HL-60 (cell line): ENCODE data around the gene MYPN.
"Not testable (repeated sequence)": the region's sequence is repeated elsewhere in the genome, so short reads cannot be mapped to it uniquely, and the experiment has no call there.

Experiments used
- DNase-seq, 2 experiments: peaks; one replicate each; pipeline ENCODE4 v3.0.0-alpha.2; 2010 to 2020; ENCODE audit warnings: low read depth in 1 of 2, low spot score in 1 of 2
- H3K27ac ChIP-seq: fragments of 250-450 bp; sonication (Bioruptor Pico); replicated peaks from 2 replicates; pipeline ENCODE4 v1.5.1; 2020; ENCODE audit warnings: mild to moderate bottlenecking, moderate library complexity
- H3K27me3 ChIP-seq: fragments of 250-450 bp; sonication (Bioruptor Pico); 2 replicates; pipeline ENCODE4 v1.5.1; 2021; ENCODE audit warnings: mild to moderate bottlenecking, moderate library complexity; ENCODE audit not compliant: insufficient read depth, poor library complexity, severe bottlenecking
- H3K4me3 ChIP-seq: replicated peaks from 2 replicates; pipeline ENCODE4 v1.5.1; 2011; ENCODE audit warnings: mild to moderate bottlenecking, control low read depth, low read length; ENCODE audit not compliant: insufficient read depth
- CTCF ChIP-seq: IDR thresholded peaks from one replicate; pipeline ENCODE4 v1.5.1; 2011; ENCODE audit warnings: low read length, control low read depth, inconsistent platforms; ENCODE audit not compliant: insufficient read depth
- GABPA ChIP-seq: IDR thresholded peaks from 2 replicates; pipeline ENCODE4 v1.6.1; 2012; ENCODE audit warnings: low read depth
- POLR2AphosphoS5 ChIP-seq: IDR thresholded peaks from 2 replicates; pipeline ENCODE4 v1.6.1; 2012; ENCODE audit warnings: low read depth
- REST ChIP-seq: IDR thresholded peaks from 2 replicates; pipeline ENCODE4 v1.6.1; 2012; ENCODE audit warnings: low read depth; ENCODE audit not compliant: insufficient replicate concordance
- SPI1 ChIP-seq: IDR thresholded peaks from 2 replicates; pipeline ENCODE4 v1.6.1; 2012; ENCODE audit warnings: low read depth, mild to moderate bottlenecking, borderline replicate concordance

MYPN gene

GRCh38 chr10:68194290-68194689 is 85.0 kb downstream of the MYPN start:
- no peaks in the 10 kb centered on the region for H3K27me3 ChIP-seq
- H3K27ac ChIP-seq, result no peak overlapping the region
- TF ChIP-seq POLR2AphosphoS5, result no peak
- TF ChIP-seq REST, result no peak
- no peak for TF ChIP-seq CTCF
- no peak for TF ChIP-seq GABPA
- no peak for TF ChIP-seq SPI1
- no peak overlapping the region for H3K4me3 ChIP-seq
- no peak for DNase-seq

- H3K27me3 ChIP-seq, result not testable (repeated sequence)
Observed at GRCh38 chr10:68195776-68196175, 86.5 kb downstream of the MYPN start.

GRCh38 chr10:68196701-68197100 is 87.4 kb downstream of the MYPN start:
- TF ChIP-seq POLR2AphosphoS5 (no peak), SPI1 (no peak), CTCF (no peak), GABPA (no peak), REST (no peak)
- Histone ChIP-seq H3K4me3 (no peak overlapping the region), H3K27ac (no peak overlapping the region), H3K27me3 (no peaks in the 10 kb centered on the region)
- no peak for DNase-seq

More at GRCh38 chr10:68195776-68196175, 86.5 kb downstream of the MYPN start:
- H3K27ac ChIP-seq, H3K4me3 ChIP-seq, DNase-seq: not testable (repeated sequence)

- Histone ChIP-seq H3K27ac (peak overlapping the region; percentile 73), H3K27me3 (no peaks in the 10 kb centered on the region), H3K4me3 (no peak overlapping the region)
- DNase-seq, result peak; percentile 52 to 84
- TF ChIP-seq POLR2AphosphoS5 (0 out of 2 replicates have a peak, but pooled peaks have one; percentile 22), REST (no peak)
Observed at GRCh38 chr10:68202960-68203353, 93.7 kb downstream of the MYPN start.
